Erythroblast (primary cell): ENCODE measurements around the gene PYCARD.

Experiments used
- GATA1 ChIP-seq: IDR thresholded peaks from 2 replicates; pipeline ENCODE4 v1.6.1; 2011; ENCODE audit warnings: low read depth, mild to moderate bottlenecking, control low read depth, low read length, moderate library complexity
- POLR2A ChIP-seq: IDR thresholded peaks from 2 replicates; pipeline ENCODE4 v1.6.1; 2011; ENCODE audit warnings: mild to moderate bottlenecking, low read length

GRCh38 chr16:31190061-31190460 lies 12.5 kb downstream of the PYCARD start:
- TF ChIP-seq POLR2A (no peak), GATA1 (no peak)
